Measurements from ENCODE around the gene KATNAL1. TPM values are rescaled to one million over a fixed set of nuclear protein-coding genes. Genes with fewer than 3 reads are reported as not detected.

Gene KATNAL1
- total RNA-seq, 1 experiment from 2014 or later = 11.2 TPM

- H3K4me1 Mint-ChIP-seq = peaks cover 11 to 16% of the 10 kb centered on the region in 2 experiments
- H4K5ac ChIP-seq (ENCODE audit: insufficient read length, low read depth, low read length) = no peak overlapping the region
- no peak overlapping the region for H3K4me2 ChIP-seq (ENCODE audit: insufficient read depth, insufficient read length, low read length)
- no peaks in the 10 kb centered on the region for H3K79me2 ChIP-seq (ENCODE audit: insufficient read depth, low read length)
- no peak overlapping the region for H2AFZ ChIP-seq (ENCODE audit: low read length)
- no peak overlapping the region for H2BK12ac ChIP-seq (ENCODE audit: insufficient read length, low read depth, low read length)
- no peak overlapping the region for H4K8ac ChIP-seq (replicated peaks; ENCODE audit: insufficient read length, low read depth, low read length)
- no peaks in the 10 kb centered on the region; the same call in 1 of the 2 replicates for H3K4me1 ChIP-seq (ENCODE audit: insufficient read depth, low read length)
- no peak overlapping the region for H3T11ph ChIP-seq (ENCODE audit: low read length)
- H2BK120ac ChIP-seq (ENCODE audit: low read depth, low read length, poor library complexity, severe bottlenecking) = no peak overlapping the region
- H3K4me3 Mint-ChIP-seq = no peak overlapping the region
- peak overlapping the region; percentile 27 to 96 (median 65); a peak in 5 of 7 replicates for H3K27ac Mint-ChIP-seq
- H3K79me1 ChIP-seq (ENCODE audit: insufficient read depth, low read depth, low read length, poor library complexity, severe bottlenecking) = no peaks in the 10 kb centered on the region
- H3K18ac ChIP-seq (ENCODE audit: insufficient read length, low read depth, low read length) = no peak overlapping the region
- no CpG with 5 or more reads among the region's 6 CpGs for WGBS (ENCODE audit: extremely low coverage, insufficient read length, low lambda C conversion rate)
- H3K27me3 ChIP-seq (ENCODE audit: insufficient read depth, low read length) = no peaks in the 10 kb centered on the region
- H3K23me2 ChIP-seq (ENCODE audit: insufficient read length, low read depth, low read length, poor library complexity, severe bottlenecking) = no peaks in the 10 kb centered on the region
- peak; percentile 36 for DNase-seq
- peaks cover 13% of the 10 kb centered on the region in 2 experiments; a peak in 4 of 5 replicates for H3K9me3 Mint-ChIP-seq
- no peak overlapping the region for H3K4ac ChIP-seq (ENCODE audit: low read depth, low read length)
- H4K20me1 ChIP-seq (ENCODE audit: control insufficient read depth, insufficient read depth, insufficient read length) = no peaks in the 10 kb centered on the region
- H3K56ac ChIP-seq (ENCODE audit: insufficient read length, low read depth, low read length) = no peak overlapping the region
- no peak overlapping the region for H3K23ac ChIP-seq (ENCODE audit: insufficient read length, low read depth, low read length)
- no peak overlapping the region for H4K91ac ChIP-seq (ENCODE audit: insufficient read length, low read depth, low read length)
- no peaks in the 10 kb centered on the region for H3K27me3 Mint-ChIP-seq (ENCODE audit: low read depth)
- H3K27ac ChIP-seq (ENCODE audit: insufficient read length, low read depth, low read length) = no peak overlapping the region
- no peaks in the 10 kb centered on the region for H3K9me3 ChIP-seq (ENCODE audit: control insufficient read depth, low read depth, low read length)
- H3K14ac ChIP-seq (ENCODE audit: insufficient read depth, low read length) = no peak overlapping the region
- TF ChIP-seq, protein P1, sequence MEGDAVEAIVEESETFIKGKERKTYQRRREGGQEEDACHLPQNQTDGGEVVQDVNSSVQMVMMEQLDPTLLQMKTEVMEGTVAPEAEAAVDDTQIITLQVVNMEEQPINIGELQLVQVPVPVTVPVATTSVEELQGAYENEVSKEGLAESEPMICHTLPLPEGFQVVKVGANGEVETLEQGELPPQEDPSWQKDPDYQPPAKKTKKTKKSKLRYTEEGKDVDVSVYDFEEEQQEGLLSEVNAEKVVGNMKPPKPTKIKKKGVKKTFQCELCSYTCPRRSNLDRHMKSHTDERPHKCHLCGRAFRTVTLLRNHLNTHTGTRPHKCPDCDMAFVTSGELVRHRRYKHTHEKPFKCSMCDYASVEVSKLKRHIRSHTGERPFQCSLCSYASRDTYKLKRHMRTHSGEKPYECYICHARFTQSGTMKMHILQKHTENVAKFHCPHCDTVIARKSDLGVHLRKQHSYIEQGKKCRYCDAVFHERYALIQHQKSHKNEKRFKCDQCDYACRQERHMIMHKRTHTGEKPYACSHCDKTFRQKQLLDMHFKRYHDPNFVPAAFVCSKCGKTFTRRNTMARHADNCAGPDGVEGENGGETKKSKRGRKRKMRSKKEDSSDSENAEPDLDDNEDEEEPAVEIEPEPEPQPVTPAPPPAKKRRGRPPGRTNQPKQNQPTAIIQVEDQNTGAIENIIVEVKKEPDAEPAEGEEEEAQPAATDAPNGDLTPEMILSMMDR (conservative IDR thresholded peaks at IDR 0.05) = no peak
- H2BK20ac ChIP-seq (ENCODE audit: low read depth, low read length, poor library complexity, severe bottlenecking) = no peak overlapping the region
- H2AK5ac ChIP-seq (ENCODE audit: insufficient read length, low read length) = no peak overlapping the region
- H3K9ac ChIP-seq (ENCODE audit: extremely low read depth, insufficient read length, low read length) = no peak overlapping the region
- no peak overlapping the region for H2BK5ac ChIP-seq (ENCODE audit: insufficient read length, low read length)
- no peak overlapping the region for H2BK15ac ChIP-seq (ENCODE audit: low read depth, low read length)
- H3K36me3 Mint-ChIP-seq (ENCODE audit: insufficient read depth in 1 of 3, low read depth in 3 of 3) = peaks cover 8 to 28% (median 17%) of the 10 kb centered on the region in 3 experiments
These were observed 49.8 kb downstream of the KATNAL1 start for GRCh38 chr13:30257468-30258099.
